ENCODE data around the gene ZC3H15.

- TF ChIP-seq CTCF (IDR thresholded peaks at IDR 0.05) (no peak), POLR2A (IDR thresholded peaks at IDR 0.05) (no peak)
These were observed 54.9 kb downstream of the ZC3H15 start for GRCh38 chr2:186540941-186541340.
